Measurements from ENCODE around the gene ANKRD10.
A peak's percentile ranks its signal among the peaks of the same experiment; 100 is the strongest.

ANKRD10 gene

GRCh38 chr13:110944968-110945927 is 30.4 kb upstream of the ANKRD10 start:
- no peak for DNase-seq

DNA sequence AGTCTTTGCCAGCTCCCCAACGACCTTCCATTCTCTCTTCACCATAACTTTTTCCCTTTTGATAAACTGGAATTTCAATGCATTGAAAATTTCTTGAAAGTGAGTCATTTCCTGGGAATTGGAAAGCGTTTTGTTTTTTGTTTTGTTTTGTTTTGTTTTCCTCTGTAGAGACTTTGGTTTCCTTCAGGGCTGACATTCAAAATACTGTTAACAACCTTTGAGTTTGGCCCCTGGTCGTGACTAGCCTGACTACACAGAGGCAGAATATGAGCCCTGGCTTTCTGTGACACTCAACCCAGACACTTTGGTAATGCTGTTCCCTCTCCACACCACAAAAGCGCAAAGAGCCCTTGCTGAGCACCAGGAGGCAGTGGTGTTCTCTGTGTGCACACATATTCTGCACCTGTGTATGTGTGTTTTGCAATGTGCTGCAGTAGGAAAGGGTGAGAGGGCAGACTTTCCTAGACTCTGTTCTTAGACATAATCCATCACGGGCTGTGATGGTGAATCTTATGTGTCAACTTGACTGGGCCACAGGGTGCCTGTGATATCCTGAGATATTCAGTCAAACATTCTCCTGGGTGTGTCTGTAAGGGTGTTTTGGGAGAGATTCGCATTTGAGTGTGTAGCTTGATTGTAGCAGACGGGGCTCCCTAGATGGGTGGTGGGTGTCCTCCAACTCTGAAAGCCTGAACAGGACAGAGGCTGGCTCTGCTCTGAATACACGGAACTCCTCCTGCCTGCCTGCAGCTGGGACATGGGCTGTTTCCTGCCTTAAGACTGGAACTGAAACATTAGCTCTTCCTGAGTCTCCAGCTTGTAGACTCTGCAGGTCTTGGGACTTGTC is 29.5 kb upstream of the ANKRD10 start:
- DNase-seq = peak; percentile 16

DNA sequence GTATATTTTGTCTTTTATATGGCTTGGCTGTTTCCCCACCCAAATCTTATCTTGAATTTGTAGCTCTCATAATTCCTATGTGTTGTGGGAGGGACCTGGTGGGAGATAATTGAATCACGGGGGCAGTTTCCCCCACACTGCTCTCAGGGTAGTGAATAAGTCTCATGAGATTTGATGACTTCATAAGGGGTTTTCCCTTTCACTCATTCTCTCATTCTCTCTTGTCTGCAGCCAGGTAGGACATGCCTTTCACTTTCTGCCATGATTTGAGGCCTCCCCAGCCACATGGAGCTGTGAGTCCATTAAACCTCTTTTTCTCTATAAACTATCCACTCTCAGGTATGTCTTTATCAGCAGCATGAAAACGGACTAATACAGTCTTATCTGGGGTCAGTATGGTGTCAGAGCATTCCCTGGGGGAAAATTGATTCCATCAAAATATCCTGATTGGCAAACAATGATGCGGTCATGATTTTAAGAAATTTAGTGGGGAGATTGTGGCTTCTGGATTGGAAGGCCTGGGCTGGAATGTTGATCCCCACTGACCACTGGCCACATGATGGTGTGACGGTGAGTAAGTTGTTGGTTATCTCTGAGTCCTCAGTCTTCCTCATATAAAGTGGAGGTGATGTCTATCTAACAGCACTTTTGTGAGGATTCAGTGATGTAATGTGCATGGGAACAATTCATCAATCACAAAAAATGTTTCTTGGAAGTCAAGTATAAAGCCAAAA is 27.5 kb upstream of the ANKRD10 start:
- DNase-seq = peak; percentile 12

DNA sequence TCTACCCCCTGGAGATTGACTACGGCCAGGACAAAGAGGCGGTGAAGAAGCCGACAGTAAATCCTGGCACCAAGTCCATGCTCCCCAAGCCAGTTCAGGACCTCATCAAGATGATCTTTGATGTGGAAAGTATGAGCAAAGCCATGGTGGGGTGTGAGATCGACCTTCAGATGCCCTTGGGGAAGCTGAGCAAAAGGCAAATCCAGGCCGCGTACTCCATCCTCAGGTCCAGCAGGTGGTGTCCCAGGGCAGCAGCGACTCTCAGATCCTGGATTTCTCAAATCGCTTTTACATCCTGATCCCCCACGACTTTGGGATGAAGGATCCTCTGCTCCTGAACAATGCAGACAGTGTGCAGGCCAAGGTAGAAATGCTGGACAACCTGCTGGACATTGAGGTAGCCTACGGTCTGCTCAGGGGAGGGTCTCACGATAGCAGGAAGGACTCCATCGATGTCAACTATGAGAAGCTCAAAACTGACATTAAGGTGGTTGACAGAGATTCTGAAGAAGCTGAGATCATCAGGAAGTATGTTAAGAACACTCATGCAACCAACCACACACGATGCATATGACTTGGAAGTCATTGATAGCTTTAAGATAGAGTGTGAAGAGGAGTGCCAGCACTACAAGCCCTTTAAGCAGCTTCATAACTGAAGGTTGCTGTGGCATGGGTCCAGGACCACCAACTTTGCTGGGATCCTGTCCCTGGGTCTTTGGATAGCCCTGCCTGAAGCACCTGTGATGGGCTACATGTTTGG is 24.0 kb upstream of the ANKRD10 start:
- no peak for DNase-seq

DNA sequence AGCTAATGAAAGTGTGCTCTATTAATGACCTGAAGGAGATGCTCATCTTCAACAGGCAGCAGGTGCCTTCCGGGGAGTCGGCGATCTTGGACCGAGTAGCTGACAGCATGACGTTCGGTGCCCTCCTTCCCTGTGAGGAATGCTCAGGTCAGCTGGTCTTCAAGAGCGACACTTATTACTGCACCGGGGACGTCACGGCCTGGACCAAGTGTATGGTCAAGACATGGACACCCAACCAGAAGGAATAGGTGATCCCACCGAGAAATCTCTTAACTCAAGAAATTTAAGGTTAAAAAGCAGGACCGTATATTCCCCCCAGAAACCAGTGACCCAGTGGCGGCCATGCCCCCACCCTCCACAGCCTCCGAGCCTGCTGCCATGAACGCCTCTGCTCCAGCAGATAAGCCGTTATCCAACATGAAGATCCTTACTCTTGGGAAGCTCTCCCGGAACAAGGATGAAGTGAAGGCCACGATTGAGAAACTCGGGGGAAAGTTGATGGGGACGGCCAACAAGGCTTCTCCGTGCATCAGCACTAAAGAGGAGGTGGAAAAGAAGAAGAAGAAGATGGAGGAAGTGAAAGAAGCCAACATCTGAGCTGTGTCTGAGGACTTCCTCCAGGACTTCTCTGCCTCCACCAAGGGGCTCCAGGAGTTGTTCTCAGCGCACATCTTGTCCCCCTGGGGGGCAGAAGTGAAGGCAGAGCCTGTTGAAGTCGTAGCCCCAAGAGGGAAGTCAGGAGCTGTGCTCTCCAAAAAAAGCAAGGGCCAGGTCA is 22.8 kb upstream of the ANKRD10 start:
- peak; percentile 61 for DNase-seq

- DNase-seq = no peak
These were observed 21.6 kb upstream of the ANKRD10 start for GRCh38 chr13:110936519-110936918.

DNA sequence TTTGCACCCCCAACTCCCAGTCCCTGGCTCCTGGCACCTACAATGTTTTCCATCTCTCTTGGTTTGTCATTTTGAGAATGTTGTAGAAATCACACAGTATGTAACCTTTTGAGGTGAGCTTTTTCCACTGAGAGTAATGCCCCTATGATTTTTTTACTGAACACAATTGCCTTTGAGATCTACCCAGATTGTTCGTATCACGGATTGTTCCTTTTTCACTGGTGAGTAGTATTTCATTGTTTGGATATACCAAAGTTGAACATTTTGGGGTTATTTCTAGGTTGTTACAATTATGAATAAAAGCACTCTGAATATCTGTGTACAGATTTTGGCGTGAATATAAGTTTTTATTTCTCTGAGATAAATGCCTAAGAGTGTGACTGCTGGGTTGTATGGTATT is 17.7 kb upstream of the ANKRD10 start:
- DNase-seq = no peak

GRCh38 chr13:110929104-110929777 is 14.4 kb upstream of the ANKRD10 start:
- DNase-seq = no peak

GRCh38 chr13:110925023-110925612 is 10.2 kb upstream of the ANKRD10 start:
- no peak for DNase-seq

GRCh38 chr13:110924639-110924934 is 9.7 kb upstream of the ANKRD10 start:
- DNase-seq = no peak

GRCh38 chr13:110923777-110924638 is 9.1 kb upstream of the ANKRD10 start:
- DNase-seq = no peak

DNA sequence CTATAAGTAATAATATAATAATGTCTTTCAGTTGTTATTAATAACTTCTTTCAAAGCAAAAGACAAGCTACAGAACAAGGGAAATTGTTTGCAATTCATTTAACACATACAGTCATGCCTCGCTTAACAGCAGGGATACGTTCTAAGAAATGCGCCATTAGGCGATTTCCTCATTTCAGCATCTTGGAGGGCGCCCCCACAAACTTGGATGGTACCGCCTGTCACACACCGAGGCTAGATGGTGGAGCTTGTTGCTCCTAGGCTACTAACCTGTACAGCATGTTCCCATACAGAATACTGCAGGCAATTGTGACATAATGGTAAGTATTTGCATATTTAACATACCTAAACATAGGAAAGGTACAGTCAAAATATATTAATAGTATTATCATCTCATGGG is 8.2 kb upstream of the ANKRD10 start:
- DNase-seq = no peak

- no peak for DNase-seq
These were observed 7.6 kb upstream of the ANKRD10 start for GRCh38 chr13:110922506-110922905.

DNA sequence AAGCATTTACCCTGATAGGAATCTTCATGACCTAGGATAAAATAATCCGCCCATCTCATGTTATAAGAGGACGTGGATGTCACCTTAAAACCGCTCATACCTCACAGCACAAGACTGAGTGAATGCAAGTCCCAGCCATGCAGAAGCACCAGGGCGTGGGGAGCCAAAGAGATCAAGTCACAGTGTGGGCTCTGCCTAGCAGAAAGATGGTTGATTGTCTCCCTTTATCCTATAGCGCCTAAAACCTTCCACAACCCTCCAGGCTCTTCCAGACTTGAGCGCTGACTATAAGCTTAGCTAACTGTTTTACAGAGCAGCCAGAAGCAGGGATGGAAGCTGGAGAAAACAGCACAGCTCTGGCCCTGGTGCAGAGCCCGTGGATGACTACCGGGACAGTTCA is 6.8 kb upstream of the ANKRD10 start:
- DNase-seq = no peak

DNA sequence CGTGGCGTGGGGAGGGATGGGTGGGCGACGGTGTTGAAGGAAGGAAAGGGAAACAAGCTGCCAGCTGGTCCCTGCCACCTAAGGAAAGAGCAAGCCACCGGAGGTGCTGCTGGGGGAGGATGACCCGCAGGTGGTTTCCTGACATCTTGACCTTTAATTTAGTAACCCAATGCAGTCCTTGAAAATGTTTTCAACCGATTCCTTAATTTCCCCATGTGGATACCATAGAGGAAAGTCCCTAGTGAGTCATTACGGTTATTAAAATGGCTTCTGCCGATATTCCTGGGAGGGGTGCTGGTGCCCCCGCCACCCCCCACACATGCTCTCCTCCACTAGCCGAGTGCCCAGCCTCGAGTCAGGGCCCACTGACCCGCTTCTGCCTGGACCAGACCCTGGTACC is 6.3 kb upstream of the ANKRD10 start:
- DNase-seq = no peak

DNA sequence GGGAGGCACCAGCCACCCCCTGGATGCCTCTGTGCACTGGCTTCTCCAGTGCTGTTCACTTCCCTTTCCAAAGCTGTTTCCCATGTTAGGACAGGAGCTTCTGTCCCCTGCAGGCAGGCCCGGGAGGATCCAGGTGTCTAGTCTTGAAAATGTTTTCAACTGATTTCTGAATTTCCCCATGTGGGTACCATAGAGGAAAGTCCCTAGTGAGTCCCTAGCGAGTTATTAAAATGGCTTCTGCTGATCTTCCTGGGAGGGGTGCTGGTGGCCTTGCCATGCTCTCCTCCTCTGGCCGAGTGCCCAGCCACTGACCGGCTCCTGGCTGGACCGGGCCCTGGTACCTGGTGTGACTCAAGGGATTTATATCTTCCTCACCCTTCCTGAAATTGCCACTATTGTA is 5.2 kb upstream of the ANKRD10 start:
- DNase-seq = no peak

DNA sequence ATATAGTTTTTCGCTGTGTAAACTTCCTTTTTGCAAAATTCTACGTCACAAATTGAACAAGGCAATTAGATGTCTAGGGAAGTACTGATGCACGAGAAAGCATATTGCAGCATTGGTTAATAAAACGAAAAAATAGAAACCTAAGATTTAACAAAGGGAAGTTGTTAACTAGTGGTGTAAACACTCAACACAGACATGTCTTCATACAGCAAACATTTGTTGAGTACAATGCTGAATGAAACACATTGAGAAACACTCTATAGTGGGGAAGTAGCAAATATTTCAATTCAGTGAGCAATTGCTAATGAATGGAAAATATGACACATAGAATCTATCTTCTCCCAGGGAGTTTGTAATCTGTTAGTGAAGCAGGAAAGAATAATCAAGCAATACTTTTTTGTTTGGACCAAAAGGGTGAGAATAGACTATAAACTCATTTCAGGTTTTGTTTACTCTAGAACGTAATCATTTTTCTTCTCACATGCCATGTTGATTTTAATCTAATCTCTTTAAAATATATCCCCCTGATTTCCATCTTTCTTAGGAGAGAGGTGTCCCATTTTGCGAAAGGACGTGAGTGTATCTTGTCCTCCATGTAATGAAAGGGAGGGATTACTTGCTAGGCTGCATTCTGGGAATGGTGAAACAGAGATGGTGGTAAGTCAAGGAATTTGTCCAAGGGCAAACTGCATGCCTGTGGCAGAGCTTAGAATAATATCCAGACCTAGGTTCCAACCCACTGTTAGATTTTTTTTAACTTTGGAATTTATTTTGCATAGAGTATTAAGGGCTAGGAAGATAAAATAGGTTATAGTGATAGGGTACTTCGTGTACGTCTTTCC is 1.7 kb upstream of the ANKRD10 start:
- peak; percentile 92 for DNase-seq

DNA sequence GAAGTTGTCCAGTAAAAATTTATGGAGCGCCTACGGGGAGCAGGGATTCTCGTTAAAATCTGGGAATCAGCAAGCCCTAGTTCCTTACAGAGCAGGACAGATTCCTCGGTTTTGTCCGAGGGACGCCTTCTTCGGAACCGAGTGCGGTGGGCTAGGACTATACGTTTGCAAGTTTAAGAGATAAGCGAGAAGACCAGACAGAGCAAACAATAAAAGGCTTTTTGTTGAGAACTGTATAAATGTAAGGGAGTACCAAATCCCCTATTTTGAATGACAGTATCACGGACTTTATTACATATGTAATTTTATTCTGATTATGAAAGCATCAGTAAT is 971 bp upstream of the ANKRD10 start:
- DNase-seq = no peak
